ENCODE measurements around the gene KIAA1217. TPM values are rescaled to one million over a fixed set of nuclear protein-coding genes. Genes with fewer than 3 reads are reported as not detected.

Gene KIAA1217
- total and polyA plus RNA-seq, 2 of the 8 experiments (the other 6 are each of a cell fraction or from before 2014, with no cell fraction given) = 4.5 to 15.6 TPM

DNA sequence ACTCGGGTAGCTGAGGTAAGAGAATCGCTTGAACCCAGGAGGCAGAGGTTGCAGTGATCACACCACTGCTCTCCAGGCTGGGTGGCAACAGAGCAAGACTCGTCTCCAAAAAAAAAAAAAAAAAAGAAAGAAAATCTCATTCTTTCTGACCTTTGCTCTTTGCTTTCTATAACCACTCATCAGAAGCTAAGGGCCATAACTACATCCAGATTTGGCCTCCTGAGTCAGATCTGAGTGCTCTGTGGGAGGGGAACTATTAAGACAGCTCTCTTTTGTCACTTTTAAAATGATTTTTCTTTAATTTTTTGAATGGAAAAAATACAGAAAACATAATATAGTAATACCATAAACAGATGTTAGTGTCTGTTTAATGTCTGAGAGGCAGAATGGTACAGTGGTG lies 210.1 kb downstream of the KIAA1217 start:
- Histone ChIP-seq H3K4me2 (ENCODE audit: insufficient read depth in 1 of 2, low read depth in 2 of 2, low read length in 2 of 2) (no peak overlapping the region), H2BK120ac (replicated peaks; ENCODE audit: low read depth, low read length) (no peak overlapping the region), H2BK12ac (ENCODE audit: low read depth, low read length) (no peak overlapping the region), H3K9me3 (ENCODE audit: insufficient read depth in 2 of 2, low read depth in 1 of 2, low read length in 1 of 2) (no peaks in the 10 kb centered on the region), H3K27ac (ENCODE audit: low read depth, low read length) (no peak overlapping the region), H2AK5ac (ENCODE audit: low read depth, low read length) (no peak overlapping the region), H4K5ac (ENCODE audit: insufficient read length, low read depth, low read length) (no peak overlapping the region), H3K4ac (replicated peaks; ENCODE audit: insufficient read length, low read depth, low read length) (no peak overlapping the region), H3K9ac (replicated peaks in 1 of 4; ENCODE audit: extremely low read depth in 1 of 4, low read depth in 3 of 4, low read length in 3 of 4) (no peak overlapping the region), H3K14ac (ENCODE audit: insufficient read length) (no peak overlapping the region), H3K36me3 (ENCODE audit: control insufficient read depth in 2 of 4, insufficient read depth in 4 of 4, low read length in 3 of 4) (no peaks in the 10 kb centered on the region; a peak in 1 of 8 replicates), H3K4me3 (ENCODE audit: extremely low read depth in 1 of 4, insufficient read depth in 2 of 4, low read depth in 3 of 4, low read length in 4 of 4) (no peak overlapping the region), H2AFZ (ENCODE audit: low read length) (no peak overlapping the region), H3K23ac (ENCODE audit: insufficient read length) (no peak overlapping the region), H3K79me1 (ENCODE audit: low read depth, low read length) (no peaks in the 10 kb centered on the region), H3K27me3 (replicated peaks in 1 of 4; ENCODE audit: control insufficient read depth in 3 of 4, extremely low read depth in 1 of 4, insufficient read depth in 3 of 4, low read length in 3 of 4) (no peaks in the 10 kb centered on the region), H3K56ac (replicated peaks; ENCODE audit: insufficient read length, low read depth, low read length) (no peak overlapping the region), H4K20me1 (replicated peaks in 1 of 2; ENCODE audit: control insufficient read depth in 1 of 2, insufficient read depth in 2 of 2, low read length in 2 of 2) (no peaks in the 10 kb centered on the region), H3K79me2 (ENCODE audit: control insufficient read depth in 1 of 2, insufficient read depth in 2 of 2, low read length in 2 of 2) (no peaks in the 10 kb centered on the region), H2BK20ac (ENCODE audit: low read length) (no peak overlapping the region), H3K18ac (ENCODE audit: extremely low read depth, low read length) (no peak overlapping the region), H4K8ac (ENCODE audit: extremely low read depth, insufficient read depth, low read length) (no peak overlapping the region), H2BK5ac (ENCODE audit: low read depth, low read length) (no peak overlapping the region), H3K4me1 (replicated peaks in 1 of 4; ENCODE audit: control insufficient read depth in 3 of 4, insufficient read depth in 4 of 4, low read length in 3 of 4) (peaks cover 0 to 3% (median 0%) of the 10 kb centered on the region in 4 experiments; a peak in 1 of 7 replicates), H3K23me2 (ENCODE audit: low read depth, low read length) (no peaks in the 10 kb centered on the region), H2BK15ac (ENCODE audit: low read length) (no peak overlapping the region), H4K91ac (replicated peaks; ENCODE audit: insufficient read length, low read length) (no peak overlapping the region)
- ChIA-PET CTCF (ENCODE audit: partially characterized antibody) (interaction anchor here (0.7 to 2.2 kb wide), 8 partner anchors 12 to 424 kb away, joined by 3 to 8 read pairs (median 4); no protein-coding TSS in a partner anchor), POLR2A (ENCODE audit: partially characterized antibody) (no interaction called here)
- TF ChIP-seq ZNF274 (IDR thresholded peaks at IDR 0.05; ENCODE audit: borderline replicate concordance, extremely low read depth, low read length) = no peak
- TF ChIP-seq, protein P1, sequence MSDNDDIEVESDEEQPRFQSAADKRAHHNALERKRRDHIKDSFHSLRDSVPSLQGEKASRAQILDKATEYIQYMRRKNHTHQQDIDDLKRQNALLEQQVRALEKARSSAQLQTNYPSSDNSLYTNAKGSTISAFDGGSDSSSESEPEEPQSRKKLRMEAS (IDR thresholded peaks at IDR 0.05) = no peak
- TF ChIP-seq SP2 (IDR thresholded peaks at IDR 0.05; ENCODE audit: low read length) = no peak
- TF ChIP-seq HDAC2 (IDR thresholded peaks at IDR 0.05; ENCODE audit: borderline replicate concordance in 1 of 2, low read depth in 2 of 2, low read length in 2 of 2) = no peak
- no peak for TF ChIP-seq KDM5A (IDR thresholded peaks at IDR 0.05; ENCODE audit: low read length)
- TF ChIP-seq, protein P2, sequence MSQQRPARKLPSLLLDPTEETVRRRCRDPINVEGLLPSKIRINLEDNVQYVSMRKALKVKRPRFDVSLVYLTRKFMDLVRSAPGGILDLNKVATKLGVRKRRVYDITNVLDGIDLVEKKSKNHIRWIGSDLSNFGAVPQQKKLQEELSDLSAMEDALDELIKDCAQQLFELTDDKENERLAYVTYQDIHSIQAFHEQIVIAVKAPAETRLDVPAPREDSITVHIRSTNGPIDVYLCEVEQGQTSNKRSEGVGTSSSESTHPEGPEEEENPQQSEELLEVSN (IDR thresholded peaks at IDR 0.05) = no peak
- TF ChIP-seq KDM4A (IDR thresholded peaks at IDR 0.05; ENCODE audit: low read depth, low read length, severe bottlenecking) = no peak
- TF ChIP-seq EZH2 (IDR thresholded peaks at IDR 0.05; ENCODE audit: low read depth, low read length, severe bottlenecking) = no peak
- no peak for TF ChIP-seq POLR2AphosphoS5 (IDR thresholded peaks at IDR 0.05; ENCODE audit: low read depth, low read length)
- no peak for TF ChIP-seq HDAC6 (IDR thresholded peaks at IDR 0.05; ENCODE audit: low read depth, low read length)
- TF ChIP-seq YY1 (IDR thresholded peaks at IDR 0.05; ENCODE audit: low read depth, low read length) = no peak
- no peak for TF ChIP-seq SAP30 (IDR thresholded peaks at IDR 0.05; ENCODE audit: insufficient read depth, insufficient replicate concordance, low read length)
- TF ChIP-seq GTF2F1 (IDR thresholded peaks at IDR 0.05; ENCODE audit: borderline replicate concordance, low read depth, low read length) = no peak
- no peak for DNase-seq (ENCODE audit: low read depth in 1 of 2, low spot score in 2 of 2)
- no peak for FAIRE-seq
- WGBS, 2 experiments (ENCODE audit: extremely low coverage in 1 of 2, insufficient coverage in 1 of 2, insufficient read length in 1 of 2, insufficient replicate concordance in 2 of 2, low coverage in 1 of 2, low lambda C conversion rate in 2 of 2, missing lambda C conversion rate in 1 of 2) = 92% methylated on average over 3 of the region's 3 CpGs; no CpG with 5 or more reads in 1 of the 2 experiments

All from H1 (cell line).